Right forelimb (tissue), 1 donor: ENCODE measurements around the gene ATP7B.
"Not testable (repeated sequence)": the region's sequence is repeated elsewhere in the genome, so short reads cannot be mapped to it uniquely, and the experiment has no call there.

Experiments used
- DNase-seq: peaks from one replicate; pipeline ENCODE4 v3.0.0-alpha.2; 2018

ATP7B gene

GRCh38 chr13:51919531-51919930 is 91.7 kb downstream of the ATP7B start:
- no peak for DNase-seq

GRCh38 chr13:51916962-51917361 is 94.3 kb downstream of the ATP7B start:
- DNase-seq: peak; percentile 13

GRCh38 chr13:51916051-51916818 is 95.0 kb downstream of the ATP7B start:
- peak; percentile 2 for DNase-seq

GRCh38 chr13:51914137-51914493 is 97.1 kb downstream of the ATP7B start:
- no peak for DNase-seq

GRCh38 chr13:51913421-51914136 is 97.7 kb downstream of the ATP7B start:
- DNase-seq: no peak

- no peak for DNase-seq
Observed at GRCh38 chr13:51912511-51913225, 98.6 kb downstream of the ATP7B start.

GRCh38 chr13:51912091-51912490 is 99.2 kb downstream of the ATP7B start:
- DNase-seq: no peak

GRCh38 chr13:51910508-51910907 is 100.7 kb downstream of the ATP7B start:
- DNase-seq: no peak

- DNase-seq: not testable (repeated sequence)
Observed at GRCh38 chr13:51909265-51909664, 102.0 kb downstream of the ATP7B start.

- no peak for DNase-seq
Observed at GRCh38 chr13:51907040-51907732, 104.1 kb downstream of the ATP7B start.

GRCh38 chr13:51906581-51906980 is 104.7 kb downstream of the ATP7B start:
- DNase-seq: no peak

GRCh38 chr13:51905787-51906186 is 105.5 kb downstream of the ATP7B start:
- no peak for DNase-seq

GRCh38 chr13:51902776-51903175 is 108.5 kb downstream of the ATP7B start:
- no peak for DNase-seq

- no peak for DNase-seq
Observed at GRCh38 chr13:51900471-51900870, 110.8 kb downstream of the ATP7B start.

GRCh38 chr13:51895906-51896888 is 115.1 kb downstream of the ATP7B start:
- DNase-seq: no peak

GRCh38 chr13:51894239-51894638 is 117.0 kb downstream of the ATP7B start:
- DNase-seq: no peak

GRCh38 chr13:51892657-51893056 is 118.6 kb downstream of the ATP7B start:
- DNase-seq: no peak

- DNase-seq: no peak
Observed at GRCh38 chr13:51887468-51887867, 123.8 kb downstream of the ATP7B start.

GRCh38 chr13:51885651-51886050 is 125.6 kb downstream of the ATP7B start:
- DNase-seq: no peak

GRCh38 chr13:51883226-51883600 is 128.0 kb downstream of the ATP7B start:
- no peak for DNase-seq
